ENCODE data around the gene AOC3.

DNA sequence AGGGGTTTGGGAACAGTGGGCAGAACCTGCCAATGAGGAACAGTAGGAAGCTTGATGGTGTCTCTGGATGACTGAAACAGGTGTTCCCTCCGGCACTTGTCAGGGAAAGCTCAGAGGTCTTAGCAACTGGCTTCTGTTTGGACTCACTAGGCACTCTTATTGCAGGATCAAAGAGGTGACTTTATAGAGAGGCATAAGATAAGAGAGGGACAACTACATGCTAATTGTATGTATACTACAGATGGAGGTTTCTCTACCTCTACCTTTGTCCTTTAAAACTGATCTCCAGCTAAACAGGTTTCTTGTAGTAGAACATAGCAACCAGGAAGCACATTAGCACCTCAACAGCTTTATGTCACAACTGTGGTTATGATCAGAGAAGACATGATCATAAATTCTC is 44.8 kb upstream of the AOC3 start:
- TF ChIP-seq, protein P1, sequence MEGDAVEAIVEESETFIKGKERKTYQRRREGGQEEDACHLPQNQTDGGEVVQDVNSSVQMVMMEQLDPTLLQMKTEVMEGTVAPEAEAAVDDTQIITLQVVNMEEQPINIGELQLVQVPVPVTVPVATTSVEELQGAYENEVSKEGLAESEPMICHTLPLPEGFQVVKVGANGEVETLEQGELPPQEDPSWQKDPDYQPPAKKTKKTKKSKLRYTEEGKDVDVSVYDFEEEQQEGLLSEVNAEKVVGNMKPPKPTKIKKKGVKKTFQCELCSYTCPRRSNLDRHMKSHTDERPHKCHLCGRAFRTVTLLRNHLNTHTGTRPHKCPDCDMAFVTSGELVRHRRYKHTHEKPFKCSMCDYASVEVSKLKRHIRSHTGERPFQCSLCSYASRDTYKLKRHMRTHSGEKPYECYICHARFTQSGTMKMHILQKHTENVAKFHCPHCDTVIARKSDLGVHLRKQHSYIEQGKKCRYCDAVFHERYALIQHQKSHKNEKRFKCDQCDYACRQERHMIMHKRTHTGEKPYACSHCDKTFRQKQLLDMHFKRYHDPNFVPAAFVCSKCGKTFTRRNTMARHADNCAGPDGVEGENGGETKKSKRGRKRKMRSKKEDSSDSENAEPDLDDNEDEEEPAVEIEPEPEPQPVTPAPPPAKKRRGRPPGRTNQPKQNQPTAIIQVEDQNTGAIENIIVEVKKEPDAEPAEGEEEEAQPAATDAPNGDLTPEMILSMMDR (IDR thresholded peaks at IDR 0.05; ENCODE audit: poor library complexity, severe bottlenecking), result no peak
- TF ChIP-seq, protein P2, sequence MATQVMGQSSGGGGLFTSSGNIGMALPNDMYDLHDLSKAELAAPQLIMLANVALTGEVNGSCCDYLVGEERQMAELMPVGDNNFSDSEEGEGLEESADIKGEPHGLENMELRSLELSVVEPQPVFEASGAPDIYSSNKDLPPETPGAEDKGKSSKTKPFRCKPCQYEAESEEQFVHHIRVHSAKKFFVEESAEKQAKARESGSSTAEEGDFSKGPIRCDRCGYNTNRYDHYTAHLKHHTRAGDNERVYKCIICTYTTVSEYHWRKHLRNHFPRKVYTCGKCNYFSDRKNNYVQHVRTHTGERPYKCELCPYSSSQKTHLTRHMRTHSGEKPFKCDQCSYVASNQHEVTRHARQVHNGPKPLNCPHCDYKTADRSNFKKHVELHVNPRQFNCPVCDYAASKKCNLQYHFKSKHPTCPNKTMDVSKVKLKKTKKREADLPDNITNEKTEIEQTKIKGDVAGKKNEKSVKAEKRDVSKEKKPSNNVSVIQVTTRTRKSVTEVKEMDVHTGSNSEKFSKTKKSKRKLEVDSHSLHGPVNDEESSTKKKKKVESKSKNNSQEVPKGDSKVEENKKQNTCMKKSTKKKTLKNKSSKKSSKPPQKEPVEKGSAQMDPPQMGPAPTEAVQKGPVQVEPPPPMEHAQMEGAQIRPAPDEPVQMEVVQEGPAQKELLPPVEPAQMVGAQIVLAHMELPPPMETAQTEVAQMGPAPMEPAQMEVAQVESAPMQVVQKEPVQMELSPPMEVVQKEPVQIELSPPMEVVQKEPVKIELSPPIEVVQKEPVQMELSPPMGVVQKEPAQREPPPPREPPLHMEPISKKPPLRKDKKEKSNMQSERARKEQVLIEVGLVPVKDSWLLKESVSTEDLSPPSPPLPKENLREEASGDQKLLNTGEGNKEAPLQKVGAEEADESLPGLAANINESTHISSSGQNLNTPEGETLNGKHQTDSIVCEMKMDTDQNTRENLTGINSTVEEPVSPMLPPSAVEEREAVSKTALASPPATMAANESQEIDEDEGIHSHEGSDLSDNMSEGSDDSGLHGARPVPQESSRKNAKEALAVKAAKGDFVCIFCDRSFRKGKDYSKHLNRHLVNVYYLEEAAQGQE (IDR thresholded peaks at IDR 0.05; ENCODE audit: borderline replicate concordance), result no peak
- TF ChIP-seq TAF1 (IDR thresholded peaks at IDR 0.05; ENCODE audit: low read depth) (no peak), EZH2 (IDR thresholded peaks at IDR 0.05; ENCODE audit: borderline replicate concordance, insufficient read depth, low read length, poor library complexity, severe bottlenecking) (no peak), EP300 (conservative IDR thresholded peaks at IDR 0.05; ENCODE audit: poor library complexity, severe bottlenecking) (no peak)
